Measurements from ENCODE around the gene SLC1A5.
A peak's percentile ranks its signal among the peaks of the same experiment; 100 is the strongest.
"Not testable (repeated sequence)": the region's sequence is repeated elsewhere in the genome, so short reads cannot be mapped to it uniquely, and the experiment has no call there.

SLC1A5 gene

GRCh38 chr19:46766569-46767317 lies 21.7 kb downstream of the SLC1A5 start:
- peak; percentile 73 for DNase-seq

GRCh38 chr19:46764817-46765291 lies 23.5 kb downstream of the SLC1A5 start:
- no peak for DNase-seq

GRCh38 chr19:46762245-46762890 lies 26.0 kb downstream of the SLC1A5 start:
- DNase-seq: no peak

GRCh38 chr19:46761418-46761831 lies 27.0 kb downstream of the SLC1A5 start:
- DNase-seq: no peak

GRCh38 chr19:46760897-46761296 lies 27.5 kb downstream of the SLC1A5 start:
- DNase-seq: not testable (repeated sequence)

- no peak for DNase-seq
Observed at GRCh38 chr19:46760363-46760762, 28.0 kb downstream of the SLC1A5 start.

- no peak for DNase-seq
Observed at GRCh38 chr19:46759817-46760333, 28.5 kb downstream of the SLC1A5 start.

GRCh38 chr19:46759206-46759605 lies 29.2 kb downstream of the SLC1A5 start:
- DNase-seq: no peak

GRCh38 chr19:46756544-46756888 lies 31.9 kb downstream of the SLC1A5 start:
- DNase-seq: no peak

GRCh38 chr19:46755853-46756543 lies 32.4 kb downstream of the SLC1A5 start:
- no peak for DNase-seq

GRCh38 chr19:46755077-46755852 lies 33.1 kb downstream of the SLC1A5 start:
- no peak for DNase-seq

GRCh38 chr19:46753420-46754155 lies 34.8 kb downstream of the SLC1A5 start:
- DNase-seq: peak; percentile 78

GRCh38 chr19:46748325-46749109 lies 39.9 kb downstream of the SLC1A5 start:
- peak; percentile 82 for DNase-seq

GRCh38 chr19:46746281-46747057 lies 41.9 kb downstream of the SLC1A5 start, which contains the start of gene STRN4:
TSS of gene STRN4 (minus strand) at chr19:46746450. CDS start at chr19:46746430, 20 bp downstream.
- peak; percentile 57 for DNase-seq

GRCh38 chr19:46745521-46746280 lies 42.7 kb downstream of the SLC1A5 start, which contains the start of gene FKRP:
TSS of gene FKRP (plus strand) at chr19:46746057. CDS start at chr19:46755451, 9,394 bp downstream.
- no peak for DNase-seq

- DNase-seq: no peak
Observed at GRCh38 chr19:46745030-46745429, 43.4 kb downstream of the SLC1A5 start.

- DNase-seq: peak; percentile 19
Observed at GRCh38 chr19:46744005-46744691, 44.2 kb downstream of the SLC1A5 start.

GRCh38 chr19:46742926-46743480 lies 45.4 kb downstream of the SLC1A5 start:
- DNase-seq: no peak

Data from hematopoietic multipotent progenitor cell treated with erythropoietin and hydrocortisone succinate and interleukin-3 and kit ligand, for 8 days (in vitro differentiated cells).